RWPE2 (cell line): ENCODE measurements around the gene SYNJ2.

Experiments
- ATAC-seq: fragments of 200-7000 bp; cut with Tn5 transposase; 3 replicates; pipeline ENCODE4 v1.9.1; 2021; ENCODE audit warnings: low read depth
- DNase-seq: peaks from one replicate; pipeline ENCODE4 v3.0.0-alpha.2; 2020; ENCODE audit warnings: low spot score
- H3K27ac ChIP-seq: fragments of 450-650 bp; 2 replicates; pipeline ENCODE4 v1.5.1; 2017; ENCODE audit warnings: mild to moderate bottlenecking; ENCODE audit not compliant: poor library complexity, severe bottlenecking
- H3K27me3 ChIP-seq: fragments of 250-450 bp; sonication (Bioruptor Pico); 2 replicates; pipeline ENCODE4 v1.5.1; 2021; ENCODE audit warnings: mild to moderate bottlenecking, moderate library complexity; ENCODE audit not compliant: insufficient read depth, poor library complexity, severe bottlenecking
- H3K36me3 ChIP-seq: fragments of 250-450 bp; sonication (Bioruptor Pico); 2 replicates; pipeline ENCODE4 v1.5.1; 2020; ENCODE audit warnings: low read depth, mild to moderate bottlenecking, moderate library complexity
- H3K4me1 ChIP-seq: fragments of 250-450 bp; sonication (Bioruptor Pico); 2 replicates; pipeline ENCODE4 v1.5.1; 2021; ENCODE audit warnings: mild to moderate bottlenecking, moderate library complexity; ENCODE audit not compliant: insufficient read depth, poor library complexity, severe bottlenecking
- H3K4me3 ChIP-seq: fragments of 250-450 bp; sonication (Bioruptor Pico); 2 replicates; pipeline ENCODE4 v1.5.1; 2021; ENCODE audit warnings: mild to moderate bottlenecking, moderate library complexity; ENCODE audit not compliant: severe bottlenecking
- H3K9me3 ChIP-seq: fragments of 250-450 bp; sonication (Bioruptor Pico); 2 replicates; pipeline ENCODE4 v1.5.1; 2021; ENCODE audit warnings: mild to moderate bottlenecking, moderate library complexity; ENCODE audit not compliant: severe bottlenecking
- CTCF ChIP-seq: fragments of 450-650 bp; IDR thresholded peaks from one replicate; pipeline ENCODE4 v1.5.1; 2017; ENCODE audit warnings: mild to moderate bottlenecking, moderate library complexity; ENCODE audit not compliant: poor library complexity, severe bottlenecking

SYNJ2 gene

GRCh38 chr6:158016571-158017383 is 35.1 kb downstream of the SYNJ2 start:
- H3K9me3 ChIP-seq, result no peaks in the 10 kb centered on the region
- no peaks in the 10 kb centered on the region for H3K36me3 ChIP-seq
- no peaks in the 10 kb centered on the region for H3K27me3 ChIP-seq
- no peak for TF ChIP-seq CTCF
- no peak overlapping the region for H3K4me3 ChIP-seq
- no peak overlapping the region for H3K27ac ChIP-seq
- H3K4me1 ChIP-seq, result no peaks in the 10 kb centered on the region
- peak; percentile 35 for DNase-seq
- no peak for ATAC-seq

GRCh38 chr6:158017621-158018040 is 36.0 kb downstream of the SYNJ2 start:
- H3K4me1 ChIP-seq, result no peaks in the 10 kb centered on the region
- no peak overlapping the region for H3K4me3 ChIP-seq
- no peaks in the 10 kb centered on the region for H3K27me3 ChIP-seq
- no peak overlapping the region for H3K27ac ChIP-seq
- no peaks in the 10 kb centered on the region for H3K36me3 ChIP-seq
- TF ChIP-seq CTCF, result no peak
- DNase-seq (peak; percentile 25), ATAC-seq (no peak)
- H3K9me3 ChIP-seq, result no peaks in the 10 kb centered on the region

DNA sequence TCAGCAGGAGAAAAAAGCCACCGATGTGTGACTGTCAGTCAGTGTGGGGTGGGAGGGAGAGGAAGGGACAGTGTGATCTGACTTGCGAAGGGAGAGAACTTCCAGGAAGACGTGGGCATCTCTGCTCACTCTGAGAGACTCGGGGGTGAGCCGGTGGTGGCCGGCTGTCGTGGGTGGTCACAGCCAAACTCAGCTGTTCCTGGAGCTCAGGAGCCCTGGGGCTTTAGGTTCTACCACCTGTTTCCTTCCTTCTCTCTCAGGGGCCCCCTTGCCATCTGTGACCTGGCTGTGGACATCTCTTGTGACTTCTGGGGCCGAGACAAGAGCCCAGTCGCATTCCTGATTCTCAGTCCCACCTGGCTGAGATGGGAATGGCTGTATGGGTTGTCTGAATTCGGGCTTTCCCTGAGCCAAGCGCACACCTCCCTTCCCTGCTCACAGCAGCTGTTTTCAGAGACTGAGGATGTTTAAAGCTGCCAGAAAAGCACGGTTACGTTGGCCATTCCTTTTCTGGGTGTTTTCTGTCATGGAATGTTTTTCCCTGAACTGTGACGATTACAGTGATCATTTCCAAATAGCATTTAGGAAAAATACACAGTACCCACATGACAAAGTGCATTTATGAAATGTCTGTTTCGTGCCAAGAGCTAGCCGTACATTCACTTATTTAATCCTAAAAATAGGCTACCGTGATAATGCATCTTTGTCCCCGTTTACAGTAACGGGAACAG is 36.5 kb downstream of the SYNJ2 start:
- H3K27ac ChIP-seq, result no peak overlapping the region
- no peak for TF ChIP-seq CTCF
- H3K4me3 ChIP-seq, result no peak overlapping the region
- H3K4me1 ChIP-seq, result no peaks in the 10 kb centered on the region
- DNase-seq (no peak), ATAC-seq (no peak)
- no peaks in the 10 kb centered on the region for H3K27me3 ChIP-seq
- no peaks in the 10 kb centered on the region for H3K9me3 ChIP-seq
- H3K36me3 ChIP-seq, result no peaks in the 10 kb centered on the region

GRCh38 chr6:158018851-158019361 is 37.2 kb downstream of the SYNJ2 start:
- H3K9me3 ChIP-seq, result no peaks in the 10 kb centered on the region
- H3K4me1 ChIP-seq, result no peaks in the 10 kb centered on the region
- H3K36me3 ChIP-seq, result no peaks in the 10 kb centered on the region
- no peak overlapping the region for H3K27ac ChIP-seq
- no peaks in the 10 kb centered on the region for H3K27me3 ChIP-seq
- peak; percentile 34 for DNase-seq
- no peak overlapping the region for H3K4me3 ChIP-seq
- no peak for TF ChIP-seq CTCF
- ATAC-seq, result no peak
